DMS 273 treated with DMSO at 0.1 percent for 48 hours (cell line): Measurements from ENCODE around the gene TTC9B.

ENCODE experiments used
- DNase-seq: peaks from one replicate; lab custom pipeline; 2025; lab: John Stamatoyannopoulos, UW

Gene TTC9B

DNA sequence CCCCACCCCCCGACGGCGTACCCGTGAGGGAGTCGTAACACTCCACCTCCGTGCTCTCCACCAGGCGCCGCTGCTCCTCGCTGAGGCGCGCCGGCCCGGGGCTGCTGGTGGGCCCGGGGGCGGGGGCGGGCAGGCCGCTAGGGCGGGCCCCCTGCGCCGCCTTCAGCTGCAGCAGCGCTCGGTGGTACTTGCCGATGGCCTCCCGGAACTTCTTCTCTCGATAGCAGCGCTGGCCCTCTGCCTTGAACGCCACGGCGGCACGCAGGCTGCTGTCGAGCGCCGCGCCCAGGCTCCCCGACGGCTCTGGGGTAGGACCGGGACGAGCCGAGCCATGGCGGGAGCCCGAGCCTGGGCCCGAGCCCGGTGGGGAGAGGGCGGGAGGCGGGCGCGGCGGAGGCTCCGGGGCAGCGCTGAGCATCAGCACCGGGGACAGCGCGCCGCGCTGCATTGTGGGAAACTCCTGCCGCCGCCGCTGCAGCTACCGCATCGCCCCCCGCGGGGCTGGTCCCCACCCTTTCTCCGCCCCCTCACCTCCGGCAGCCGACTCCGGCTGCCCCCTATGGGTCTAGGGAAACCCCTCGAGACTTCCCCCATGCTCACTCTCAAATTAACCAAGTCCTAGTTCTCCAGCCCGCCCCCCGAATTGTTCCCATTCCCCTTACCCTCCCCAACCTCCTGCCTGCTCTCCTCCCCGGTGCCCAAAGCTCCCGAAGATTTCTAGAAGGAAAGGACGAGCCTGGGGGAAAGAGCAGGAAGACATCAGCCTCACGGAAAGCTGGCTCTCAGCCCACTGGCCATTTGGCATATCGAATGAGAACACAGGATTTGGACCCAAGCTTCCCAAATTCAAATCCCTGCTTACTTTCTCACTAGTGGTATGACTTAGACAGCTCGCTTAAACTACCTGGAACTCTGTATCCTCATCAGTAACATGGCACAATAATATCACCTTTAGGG lies at the start of gene TTC9B:
Gene TTC9B (minus strand): TSS at position 451 of the 957 bp plus-strand sequence. CDS start 3 bp downstream, at position 448.
- DNase-seq, result no peak

DNA sequence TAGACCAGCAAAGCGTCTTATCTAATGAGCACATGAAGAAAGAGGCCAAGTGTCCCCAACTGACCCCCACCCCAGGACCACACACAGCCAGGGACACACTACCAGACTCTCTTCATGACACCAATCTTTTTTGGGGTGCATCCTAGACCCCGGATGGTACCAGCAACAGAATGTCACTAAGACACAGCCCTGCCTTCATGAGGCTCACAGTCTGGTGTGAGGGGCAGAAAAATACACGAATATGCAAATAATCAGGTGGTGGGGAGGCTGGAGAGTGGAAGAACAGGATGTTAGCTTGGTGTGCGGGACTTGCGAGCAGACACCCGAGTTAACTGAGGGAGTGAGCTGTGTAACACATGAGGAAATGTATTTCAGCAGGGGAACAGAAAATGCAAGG lies 49.4 kb upstream of the TTC9B start:
- no peak for DNase-seq

DNA sequence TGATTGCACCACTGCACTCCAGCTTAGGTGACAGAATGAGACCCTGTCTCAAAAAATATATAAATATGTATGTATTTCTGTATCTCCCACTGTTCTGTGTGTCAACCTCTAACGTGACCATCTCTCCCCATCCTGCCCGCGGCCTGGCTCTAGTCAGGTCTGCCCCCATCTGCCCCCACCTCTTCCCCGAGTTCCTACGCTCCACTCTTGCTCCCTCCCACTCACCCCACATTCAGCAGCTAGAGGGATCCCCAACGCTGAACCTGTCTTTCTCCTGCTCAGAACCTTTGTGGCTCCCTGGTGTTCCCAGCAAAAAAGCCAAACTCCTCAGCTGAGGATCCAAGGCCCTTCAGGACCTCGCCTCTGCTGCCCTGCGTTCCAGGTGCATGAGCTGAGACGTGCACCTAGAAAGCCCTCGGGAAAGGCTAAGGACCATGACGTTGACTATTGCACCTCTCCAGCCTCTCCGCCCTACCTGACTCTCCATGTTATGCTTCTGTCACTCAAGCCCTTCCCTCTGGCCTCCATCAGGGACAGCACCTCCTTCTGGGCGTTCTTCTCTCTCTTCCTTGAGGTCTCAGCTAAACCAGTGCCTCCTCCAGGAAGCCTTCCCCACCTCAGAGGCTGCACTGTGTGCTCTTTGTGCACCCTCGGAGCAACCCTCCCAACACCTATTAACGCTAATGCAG lies 48.9 kb upstream of the TTC9B start:
- no peak for DNase-seq

DNA sequence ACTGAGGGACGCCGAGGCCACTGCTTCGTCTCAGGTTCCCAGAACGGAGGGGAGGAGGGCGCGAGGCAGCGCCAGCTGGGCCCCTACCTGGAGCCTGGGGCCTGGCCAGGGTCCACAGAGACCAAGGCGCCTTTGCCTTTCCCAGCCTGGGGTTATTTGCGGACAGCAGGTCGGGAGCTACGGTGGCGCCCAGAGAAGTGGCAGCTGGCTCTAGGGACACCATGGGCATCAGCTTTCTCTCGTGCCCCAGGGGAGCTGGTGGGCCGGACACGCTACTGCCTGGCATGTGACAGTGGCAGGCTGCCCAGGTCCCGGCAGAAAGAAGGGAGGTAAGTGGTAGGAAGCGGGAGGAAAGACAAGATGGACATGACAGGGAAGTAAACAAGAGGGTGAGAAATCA lies 47.9 kb upstream of the TTC9B start:
- peak; percentile 69 for DNase-seq

DNA sequence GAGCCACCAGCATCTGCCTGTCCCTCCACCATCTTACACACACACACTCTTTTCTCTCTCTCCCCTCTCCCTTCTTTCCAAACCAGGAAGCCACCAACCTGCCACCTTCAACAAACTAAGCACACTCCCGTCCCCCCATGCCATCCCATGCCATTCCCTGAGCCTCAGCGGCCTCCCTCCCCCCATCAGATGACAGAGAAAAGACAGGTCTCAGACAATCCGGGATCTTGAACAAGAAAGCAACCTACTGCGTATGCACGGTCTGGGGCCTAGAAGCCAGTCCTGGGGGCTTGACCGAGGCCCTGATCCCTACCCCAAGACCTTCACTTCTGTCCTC lies 47.5 kb upstream of the TTC9B start:
- DNase-seq, result peak; percentile 30

DNA sequence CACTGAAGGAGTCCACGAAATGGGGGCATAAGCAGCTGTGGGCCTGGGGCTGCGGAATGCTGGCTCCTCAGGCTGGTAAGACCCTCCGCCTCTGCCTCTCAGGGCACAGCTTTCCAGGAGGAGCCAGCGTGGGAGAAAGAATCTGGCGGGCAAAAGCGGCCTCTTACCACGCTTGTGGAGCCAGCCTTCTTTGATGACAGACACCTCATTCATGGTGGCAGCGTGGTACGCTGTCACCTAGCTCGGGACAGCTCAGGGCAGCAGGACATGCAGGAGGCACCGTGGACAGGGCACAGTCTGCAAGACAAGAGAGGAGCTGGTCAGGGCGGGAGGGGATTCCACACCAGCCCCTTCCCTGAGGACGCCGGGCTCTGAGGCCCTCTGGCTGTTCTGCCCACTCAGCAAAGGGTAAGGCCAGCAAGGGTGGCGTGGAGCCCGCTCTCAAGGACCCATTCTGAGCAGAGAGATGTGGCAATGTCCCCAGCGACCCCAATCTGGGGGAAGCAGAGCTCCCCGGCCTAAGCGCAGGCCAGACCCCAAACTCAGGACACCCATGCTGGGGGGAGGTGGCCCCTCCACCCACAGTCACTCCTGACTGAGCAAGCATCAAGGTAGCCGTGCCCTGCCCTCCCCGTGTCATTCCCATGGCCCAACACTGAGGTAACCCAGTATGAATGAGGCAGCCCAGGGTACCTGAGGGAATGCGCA lies 47.0 kb upstream of the TTC9B start:
- no peak for DNase-seq

DNA sequence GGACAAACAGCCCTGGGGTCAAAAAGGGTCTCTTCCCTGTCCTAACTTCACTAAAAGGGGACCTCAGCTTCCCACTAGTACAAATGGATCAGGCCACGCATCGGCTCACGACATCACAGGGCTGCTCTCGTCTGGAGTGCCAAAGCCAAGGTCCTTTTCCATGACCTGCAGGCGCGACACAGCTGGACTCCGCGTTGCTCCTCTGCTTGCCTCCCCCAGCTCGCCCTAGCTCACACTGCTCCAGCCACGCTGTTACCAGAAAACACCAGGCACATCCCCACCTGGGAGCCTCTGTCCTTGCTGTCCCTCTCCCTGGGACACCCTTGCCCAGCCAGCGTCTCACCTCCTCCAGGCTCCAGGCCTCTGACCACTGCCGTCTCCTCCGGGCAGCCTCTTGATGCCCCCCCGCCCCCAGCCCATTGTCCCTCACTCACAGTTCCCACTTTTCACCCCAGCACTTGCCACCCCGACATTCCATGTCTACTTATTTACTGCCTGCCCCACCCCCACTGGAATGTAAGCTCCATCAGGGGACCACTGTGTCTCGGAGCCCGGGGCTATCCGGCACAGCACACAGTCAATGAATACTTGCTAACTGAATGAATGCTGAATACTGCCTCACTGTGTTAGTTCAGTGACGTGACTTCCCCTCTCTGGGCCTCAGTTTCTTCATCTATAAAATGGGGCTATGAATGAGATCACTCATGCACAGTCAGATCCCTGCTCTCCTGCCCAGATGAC lies 46.3 kb upstream of the TTC9B start:
- no peak for DNase-seq

DNA sequence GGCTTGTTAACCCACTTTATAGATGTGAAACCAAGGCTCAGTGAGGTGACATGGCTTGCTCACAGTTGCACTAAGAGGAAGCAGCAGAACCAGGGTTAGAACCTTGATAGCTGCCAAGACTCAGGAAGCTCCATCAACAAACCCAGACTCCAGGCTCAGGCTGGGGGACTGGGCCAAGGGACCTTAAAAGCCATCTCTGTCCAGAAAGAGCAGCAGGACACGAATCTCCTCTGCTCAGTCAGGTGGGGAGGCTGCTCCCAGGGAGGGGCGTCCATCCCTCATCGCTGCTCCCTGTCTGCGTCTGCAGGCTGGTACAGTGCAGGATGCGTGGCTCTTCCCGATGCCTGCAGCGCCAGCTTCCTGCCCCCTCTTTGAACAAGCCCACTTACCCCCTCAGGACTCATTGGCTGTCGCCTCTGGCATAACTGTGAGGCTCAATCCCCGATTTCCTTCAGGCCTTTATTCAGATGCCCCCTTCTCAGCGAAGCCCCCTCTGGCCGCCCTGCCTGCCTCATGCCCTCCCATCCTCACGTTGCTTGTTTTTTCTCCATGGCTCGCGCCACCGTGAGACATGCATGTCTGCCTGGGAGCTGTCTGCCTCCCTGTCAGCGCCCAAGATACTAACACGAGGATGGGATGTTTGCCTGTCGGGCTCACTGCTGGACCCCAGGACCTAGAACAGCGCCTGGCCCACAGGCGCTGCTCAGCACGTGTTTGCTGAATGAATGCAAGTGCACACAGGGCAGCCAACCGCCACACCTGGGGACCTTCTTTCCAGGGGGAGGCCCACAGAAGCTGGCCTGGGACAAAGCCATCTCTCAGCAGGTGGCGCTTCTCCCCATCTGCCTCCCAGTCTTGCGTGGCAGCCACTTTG lies 45.5 kb upstream of the TTC9B start:
- DNase-seq, result no peak

DNA sequence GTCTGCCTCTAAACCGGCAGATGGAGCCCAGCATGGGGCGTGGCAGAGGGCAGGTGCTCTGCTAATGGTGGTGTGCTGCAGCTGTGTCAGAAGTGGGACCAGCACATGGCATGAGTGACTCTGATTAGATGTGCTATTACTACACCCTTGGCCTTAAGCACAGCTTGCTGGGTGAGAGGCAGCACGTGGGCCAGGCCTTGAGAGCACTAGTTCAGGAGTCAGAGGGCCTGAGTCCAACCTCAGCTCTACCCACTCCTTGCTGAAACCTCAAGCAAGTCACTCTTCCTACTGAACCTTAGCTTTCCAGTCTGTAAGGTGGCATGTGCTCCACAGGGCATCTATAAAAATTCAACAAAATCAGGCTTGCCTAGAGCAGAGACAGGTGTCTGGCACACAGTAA lies 44.2 kb upstream of the TTC9B start:
- DNase-seq, result peak; percentile 49

DNA sequence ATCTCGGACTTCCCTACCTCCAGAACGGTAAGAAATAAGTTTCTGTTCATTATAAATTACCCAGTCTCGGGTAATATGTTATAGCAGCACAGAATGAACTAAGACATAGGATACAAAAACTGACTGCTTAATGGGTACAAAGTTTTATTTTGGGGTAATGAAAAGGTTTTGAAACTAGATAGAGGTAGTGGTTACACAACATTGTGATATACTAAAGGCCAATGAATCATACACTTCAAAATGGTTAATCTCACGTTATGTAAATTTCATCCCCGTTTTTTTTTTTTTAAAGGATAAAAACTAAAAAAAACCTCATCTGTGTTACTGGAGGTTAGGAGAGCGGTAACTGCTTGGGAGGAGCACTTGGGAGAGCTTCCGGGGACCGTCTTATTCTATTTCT lies 43.4 kb upstream of the TTC9B start:
- DNase-seq, result no peak

DNA sequence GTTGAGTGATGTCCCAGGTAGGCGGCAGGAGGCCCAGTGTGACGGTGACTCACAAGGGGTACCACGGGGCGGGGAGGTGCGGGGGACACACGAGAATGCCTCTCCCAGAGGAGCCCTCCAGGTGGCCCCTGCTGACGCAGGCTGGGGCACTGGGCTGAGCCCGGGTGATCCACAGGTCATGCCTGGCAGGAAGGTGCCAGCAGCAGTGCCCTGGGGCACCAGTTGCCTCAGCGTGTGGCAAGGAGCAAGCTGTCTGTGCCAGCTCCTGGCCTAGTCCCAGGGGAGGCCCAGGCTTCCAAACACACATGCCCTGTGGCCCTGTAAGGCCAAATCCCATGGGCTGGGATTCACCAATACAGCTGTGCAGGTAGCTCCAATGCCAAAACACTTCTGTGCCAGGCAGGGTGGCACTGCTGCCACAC lies 38.9 kb upstream of the TTC9B start:
- no peak for DNase-seq

DNA sequence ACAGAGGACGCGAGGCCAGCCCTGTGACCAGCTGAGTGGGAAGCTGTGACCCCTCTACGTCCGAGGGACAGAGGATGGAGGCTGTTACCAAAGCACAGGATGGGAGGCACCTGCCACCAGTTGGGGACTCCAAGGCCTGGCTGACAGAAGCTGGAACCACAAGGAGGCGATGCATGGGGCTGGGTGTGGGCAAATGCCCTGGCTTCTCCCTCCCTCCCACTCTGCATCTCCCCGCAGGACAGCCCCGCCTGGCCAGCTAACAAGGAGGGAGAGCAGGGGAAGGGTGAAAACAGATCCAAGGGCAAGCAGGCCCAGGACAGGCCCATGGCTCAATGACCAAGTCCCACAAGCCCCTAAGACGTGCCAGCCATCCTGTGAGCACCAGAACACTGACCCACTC lies 38.3 kb upstream of the TTC9B start:
- DNase-seq, result no peak

DNA sequence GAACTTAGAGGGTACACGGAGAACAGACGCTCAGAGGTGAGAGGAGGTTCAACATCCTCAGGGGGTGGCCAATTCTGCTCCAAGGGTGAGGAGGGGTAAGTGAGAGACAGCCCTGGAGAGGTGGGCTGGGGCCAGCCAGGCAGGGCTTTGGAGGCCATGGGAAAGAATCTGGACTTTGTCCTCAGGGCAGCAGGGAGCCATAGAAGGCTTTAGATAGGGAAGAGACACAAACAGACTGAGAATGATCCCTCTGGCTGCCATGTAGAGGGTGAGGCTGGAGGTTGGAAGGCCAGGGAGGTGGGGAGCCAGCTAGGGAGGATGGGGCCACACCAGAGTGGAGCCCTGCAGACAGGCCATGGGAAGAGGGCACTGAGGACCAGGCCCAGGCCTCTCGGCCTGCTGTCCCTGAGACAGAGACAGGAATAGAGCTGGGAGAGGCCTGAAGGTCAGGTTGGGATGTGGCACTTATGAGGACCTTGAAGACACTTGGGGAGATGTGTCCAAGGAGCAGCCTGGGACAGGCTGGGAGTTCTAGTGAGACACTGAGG lies 37.5 kb upstream of the TTC9B start:
- no peak for DNase-seq

DNA sequence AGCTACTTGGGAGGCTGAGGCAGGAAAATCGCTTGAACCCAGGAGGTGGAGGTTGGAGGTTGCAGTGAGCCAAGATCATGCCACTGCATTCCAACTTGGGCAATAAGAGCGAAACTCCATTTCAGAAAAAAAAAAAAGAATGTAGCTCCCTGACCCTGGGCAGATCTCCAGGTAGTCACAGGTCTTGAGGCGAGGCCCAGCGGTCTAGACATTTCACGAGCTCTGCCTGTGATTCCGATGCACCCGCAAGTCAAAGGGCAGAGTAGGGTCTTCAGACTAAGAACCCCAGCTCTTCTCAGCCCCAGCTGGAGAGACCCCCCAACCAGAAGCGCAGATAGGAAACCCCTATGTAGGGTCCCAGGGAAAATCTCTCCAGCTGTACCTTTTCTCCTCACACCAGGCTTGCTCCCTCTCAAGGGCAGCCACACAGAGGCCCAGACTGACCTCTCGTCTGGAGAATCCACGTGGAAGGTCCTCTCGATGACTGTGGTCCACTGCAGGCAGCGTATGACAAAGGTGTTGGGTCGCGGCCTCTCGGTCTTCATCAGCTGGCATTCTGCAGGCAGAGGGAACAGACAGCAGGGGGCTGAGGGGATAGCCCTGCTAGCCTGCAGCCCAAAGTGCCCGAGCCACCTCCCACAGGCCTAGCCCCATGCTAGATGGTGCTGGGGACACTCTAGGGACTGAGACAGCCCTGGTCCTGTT lies 36.7 kb upstream of the TTC9B start:
- DNase-seq, result no peak

DNA sequence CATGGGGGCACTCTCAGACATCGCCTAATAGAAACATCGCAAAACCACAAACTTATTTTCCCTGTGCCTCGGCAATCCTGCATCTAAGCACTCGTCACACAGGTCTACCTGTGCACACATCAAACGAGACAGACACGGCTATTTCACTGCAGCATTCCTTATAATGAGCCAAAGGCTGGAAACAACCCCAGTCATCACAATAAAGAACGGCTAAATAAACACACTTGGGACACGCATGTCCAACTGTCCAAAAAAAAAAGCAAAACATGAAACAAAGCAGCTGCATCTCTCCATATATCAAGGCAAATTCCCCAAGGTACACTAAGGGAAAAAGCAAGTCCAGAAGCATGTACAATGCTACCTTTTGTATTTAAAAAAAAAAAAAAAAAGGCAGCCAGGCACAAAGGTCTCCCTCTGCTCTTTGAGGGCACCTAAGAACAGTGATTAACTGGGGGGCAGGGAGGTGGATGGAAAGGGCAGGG lies 35.5 kb upstream of the TTC9B start:
- DNase-seq, result no peak

DNA sequence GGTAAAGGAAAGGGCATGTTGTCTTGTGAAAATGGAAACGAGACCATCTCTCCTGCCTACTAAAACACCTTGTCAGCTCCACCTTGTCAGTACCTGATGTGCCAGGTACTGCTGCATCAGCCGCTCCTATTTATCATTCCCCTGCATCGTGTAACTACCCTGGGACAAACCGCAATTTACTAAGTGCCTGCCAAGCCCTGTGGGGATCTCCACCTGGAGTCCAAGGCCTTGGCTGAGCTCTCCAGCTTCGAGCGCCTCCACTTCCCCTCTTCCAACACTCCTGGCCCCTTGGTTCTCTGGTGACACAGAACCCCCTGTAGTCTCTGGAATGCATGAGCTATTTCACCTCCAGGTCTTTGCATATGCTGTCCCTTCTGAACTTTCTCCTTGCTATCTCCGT lies 34.2 kb upstream of the TTC9B start:
- no peak for DNase-seq

DNA sequence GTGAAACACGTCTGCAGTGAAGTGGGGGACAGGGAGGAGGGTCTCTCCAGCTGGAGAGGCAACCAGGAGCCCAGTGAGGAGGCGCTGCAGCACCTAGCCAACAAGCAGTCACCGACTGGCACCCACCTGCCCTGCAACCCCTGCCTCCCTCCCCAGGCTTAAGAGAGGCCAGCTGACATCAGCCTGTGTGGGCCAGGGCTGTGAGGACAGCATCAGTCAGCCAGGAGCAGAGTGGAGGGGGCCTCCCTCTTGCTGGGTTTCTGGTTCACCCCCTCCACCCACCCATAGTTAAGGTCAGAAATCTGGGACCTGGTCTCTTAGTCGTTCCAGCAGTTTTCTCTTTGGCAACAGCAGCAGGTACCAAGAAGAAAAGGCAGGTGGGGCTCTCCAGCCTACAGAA lies 33.8 kb upstream of the TTC9B start:
- no peak for DNase-seq

DNA sequence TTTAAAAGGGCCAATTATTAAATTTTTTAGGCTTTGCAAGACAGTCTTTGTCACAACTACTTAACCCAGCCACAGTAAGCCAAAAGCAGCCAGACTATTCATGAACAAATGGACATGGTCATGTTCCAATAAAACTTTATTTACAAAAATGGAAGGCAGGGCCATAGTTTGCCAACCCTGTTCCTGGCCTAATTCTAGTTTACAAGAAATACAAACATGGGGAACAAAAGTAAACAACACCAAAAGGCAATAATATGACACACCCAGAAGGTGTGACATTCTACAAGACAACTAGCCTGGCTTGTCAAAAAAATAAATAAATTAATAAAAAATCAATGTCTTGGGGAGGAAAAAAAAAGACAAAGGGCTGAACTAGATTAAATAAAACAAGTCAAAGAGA lies 33.1 kb upstream of the TTC9B start:
- DNase-seq, result no peak

DNA sequence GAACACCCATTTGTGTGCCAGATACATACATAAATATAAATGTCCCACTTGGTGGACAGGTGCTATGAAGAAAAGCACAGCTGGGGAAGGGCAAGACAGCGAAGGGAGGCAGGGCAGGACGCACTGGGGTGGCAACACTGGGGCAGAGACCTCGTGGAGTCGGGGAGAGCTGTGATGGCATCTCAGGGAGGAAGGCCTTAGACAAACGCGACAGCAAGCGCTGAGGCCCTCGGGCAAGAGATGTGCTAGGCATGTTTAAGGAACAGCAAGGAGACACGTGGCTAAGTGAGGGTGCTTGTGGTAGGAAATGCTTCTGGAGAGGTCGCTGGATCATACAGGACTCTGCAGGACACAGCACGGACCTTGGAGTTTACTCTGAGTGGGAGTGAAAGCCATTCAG lies 31.6 kb upstream of the TTC9B start:
- no peak for DNase-seq

DNA sequence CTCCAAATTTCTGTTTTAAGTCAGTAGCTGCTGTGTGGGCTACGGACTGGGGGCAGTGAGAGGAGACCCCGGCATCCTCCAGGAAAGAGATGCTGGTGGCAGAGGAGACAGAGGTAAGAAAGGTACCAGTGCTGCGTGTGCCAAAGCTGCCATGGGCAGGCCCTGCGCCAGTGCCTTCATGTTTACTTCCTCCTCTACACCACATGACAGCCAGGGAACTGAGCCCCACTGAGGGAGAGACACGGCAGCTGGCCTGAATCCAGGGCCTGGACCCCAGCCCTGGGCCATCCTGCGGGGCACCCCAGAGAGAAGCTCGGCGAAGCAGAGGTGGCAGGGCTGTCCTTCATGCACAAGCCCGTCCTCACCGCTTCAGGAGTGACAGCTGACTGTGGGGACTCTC lies 31.0 kb upstream of the TTC9B start:
- no peak for DNase-seq
